ENCODE data around the gene STXBP2. TPM values are rescaled to one million over a fixed set of nuclear protein-coding genes. Genes with fewer than 3 reads are reported as not detected.

The STXBP2 gene
- polyA plus RNA-seq, 3 donors from 2014 or later, result 73.7 to 115 (median 100) TPM

GRCh38 chr19:7691497-7691896, 54.6 kb downstream of the STXBP2 start:
- Mint-ChIP-seq H3K4me3 (no peak overlapping the region), H3K27ac (no peak overlapping the region), H3K36me3 (no peaks in the 10 kb centered on the region), H3K4me1 (peaks cover 0 to 9% of the 10 kb centered on the region in 2 donors), H3K27me3 (ENCODE audit: low read depth in 3 of 3) (peaks cover 14 to 48% (median 40%) of the 10 kb centered on the region in 3 donors), H3K9me3 (peaks cover 0 to 1% (median 0%) of the 10 kb centered on the region in 6 donors)
- peak; percentile 71 to 77 (median 74) for DNase-seq

DNA sequence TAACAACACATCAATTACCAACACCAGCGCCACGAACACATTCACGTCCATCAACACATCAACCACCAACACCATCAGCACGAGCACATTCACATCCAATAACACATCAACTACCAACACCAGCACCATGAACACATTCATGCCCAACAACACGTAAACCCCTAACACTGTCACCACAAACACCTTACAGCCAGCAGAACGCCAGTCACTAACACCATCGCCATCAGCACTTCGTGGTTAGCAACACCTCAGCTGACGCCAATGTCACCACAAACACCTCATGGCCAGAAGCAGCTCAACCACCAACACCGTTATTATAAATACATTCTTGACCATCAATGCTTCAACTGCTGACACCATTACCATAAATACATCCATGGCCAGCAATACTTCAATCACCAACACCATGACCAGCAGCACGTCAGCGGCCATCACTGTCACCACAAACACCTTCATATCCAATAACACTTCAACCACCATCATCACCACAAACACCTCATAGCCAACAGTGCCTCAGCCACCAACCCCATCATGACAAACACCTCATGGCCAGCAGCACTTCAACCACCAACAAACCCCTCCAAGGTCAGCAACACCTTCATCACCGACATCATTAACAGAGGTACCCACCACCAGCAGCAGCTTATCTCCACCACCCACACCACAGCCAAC, 55.6 kb downstream of the STXBP2 start:
- peak; percentile 78 to 82 (median 80) for DNase-seq
- Mint-ChIP-seq H3K27me3 (ENCODE audit: low read depth in 3 of 3) (peaks cover 18 to 44% (median 37%) of the 10 kb centered on the region in 3 donors), H3K36me3 (no peaks in the 10 kb centered on the region), H3K27ac (no peak overlapping the region), H3K9me3 (peaks cover 0 to 1% (median 0%) of the 10 kb centered on the region in 6 donors), H3K4me3 (no peak overlapping the region), H3K4me1 (peaks cover 0 to 9% of the 10 kb centered on the region in 2 donors)

DNA sequence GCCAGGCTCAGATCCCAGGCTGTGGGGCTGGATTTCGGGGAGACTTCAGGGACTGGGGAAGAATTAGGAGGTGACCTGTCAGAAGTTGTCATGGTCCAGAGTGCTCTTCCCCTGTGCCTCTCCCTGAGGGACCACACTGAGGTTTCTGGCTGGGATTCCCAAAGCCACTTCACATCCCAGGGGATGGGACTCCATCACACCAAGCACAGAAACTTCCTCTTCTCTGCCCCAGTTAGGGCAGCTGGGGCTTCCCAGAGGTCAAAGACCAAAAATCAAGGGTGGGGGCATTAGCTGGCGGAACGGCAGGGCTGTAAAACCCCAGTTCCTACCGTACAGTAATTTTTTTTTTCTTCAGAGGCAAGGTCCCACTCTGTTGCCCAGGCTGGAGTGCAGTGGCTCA, 57.6 kb downstream of the STXBP2 start:
- H3K4me1 Mint-ChIP-seq, result peaks cover 0 to 9% of the 10 kb centered on the region in 2 donors
- no peak overlapping the region for H3K4me3 Mint-ChIP-seq
- no peaks in the 10 kb centered on the region for H3K36me3 Mint-ChIP-seq
- H3K27me3 Mint-ChIP-seq (ENCODE audit: low read depth in 3 of 3), result peaks cover 22 to 33% (median 27%) of the 10 kb centered on the region in 3 donors
- no peaks in the 10 kb centered on the region for H3K9me3 Mint-ChIP-seq
- H3K27ac Mint-ChIP-seq, result peak overlapping the region in 3 of 6 donors; percentile 18 to 73 (median 54)
- no peak for DNase-seq

Other genes with a start within 250 kb of the STXBP2 start
- 1 to 10 TPM in 2 of 3 donors, under 1 TPM in 1; 0.21 to 2.8 (median 1.2) TPM for gene PEX11G, start 148.1 kb upstream of the STXBP2 start, polyA plus RNA-seq
- gene ZNF358, start 121.0 kb upstream of the STXBP2 start, polyA plus RNA-seq, result 1 to 10 TPM; 1.3 to 3.1 (median 1.8) TPM
- gene MCOLN1, start 114.5 kb upstream of the STXBP2 start, polyA plus RNA-seq, result 10 to 100 TPM in 1 of 3 donors, 1 to 10 TPM in 2; 6.6 to 17.1 (median 9.5) TPM
- 10 to 100 TPM in 1 of 3 donors, 1 to 10 TPM in 2; 4.9 to 17.5 (median 9.8) TPM for gene PNPLA6, start 101.4 kb upstream of the STXBP2 start, polyA plus RNA-seq
- not detected for gene CAMSAP3, start 41.2 kb upstream of the STXBP2 start, polyA plus RNA-seq
- gene XAB2, start 7.6 kb upstream of the STXBP2 start, polyA plus RNA-seq, result 10 to 100 TPM in 2 of 3 donors, 1 to 10 TPM in 1; 5.5 to 13.3 (median 12.4) TPM
- gene PET100, start 7.3 kb upstream of the STXBP2 start, polyA plus RNA-seq, result 100 to 1,000 TPM; 107 to 376 (median 255) TPM
- under 1 TPM in 1 of 3 donors, not detected in 2; 0.58 TPM for gene PCP2, start 3.4 kb upstream of the STXBP2 start, polyA plus RNA-seq
- gene RETN, start 31.9 kb downstream of the STXBP2 start, polyA plus RNA-seq, result 1 to 10 TPM in 1 of 3 donors, not detected in 2; 1.4 TPM
- gene MCEMP1, start 40.0 kb downstream of the STXBP2 start, polyA plus RNA-seq, result under 1 TPM in 1 of 3 donors, not detected in 2; 0.14 TPM
- 100 to 1,000 TPM; 109 to 217 (median 115) TPM for gene TRAPPC5, start 43.7 kb downstream of the STXBP2 start, polyA plus RNA-seq
- under 1 TPM in 2 of 3 donors, not detected in 1; 0.29 to 0.50 TPM for gene FCER2, start 65.0 kb downstream of the STXBP2 start, polyA plus RNA-seq
- under 1 TPM in 1 of 3 donors, not detected in 2; 0.43 TPM for gene CLEC4G, start 95.0 kb downstream of the STXBP2 start, polyA plus RNA-seq
- not detected for gene CD209, start 110.4 kb downstream of the STXBP2 start, polyA plus RNA-seq
- not detected for gene CLEC4M, start 126.1 kb downstream of the STXBP2 start, polyA plus RNA-seq
- gene EVI5L, start 193.1 kb downstream of the STXBP2 start, polyA plus RNA-seq, result 1 to 10 TPM; 1.6 to 5.1 (median 2.7) TPM
- not detected for gene PRR36, start 237.3 kb downstream of the STXBP2 start, polyA plus RNA-seq

Measured in immature natural killer cell (primary cell).